ENCODE data around the gene PLEKHN1. TPM values are rescaled to one million over a fixed set of nuclear protein-coding genes. Genes with fewer than 3 reads are reported as not detected.

Gene PLEKHN1
- total and polyA plus RNA-seq, 2 of the 4 experiments (the other 2 are of a cell fraction): 0.54 to 2.1 TPM

DNA sequence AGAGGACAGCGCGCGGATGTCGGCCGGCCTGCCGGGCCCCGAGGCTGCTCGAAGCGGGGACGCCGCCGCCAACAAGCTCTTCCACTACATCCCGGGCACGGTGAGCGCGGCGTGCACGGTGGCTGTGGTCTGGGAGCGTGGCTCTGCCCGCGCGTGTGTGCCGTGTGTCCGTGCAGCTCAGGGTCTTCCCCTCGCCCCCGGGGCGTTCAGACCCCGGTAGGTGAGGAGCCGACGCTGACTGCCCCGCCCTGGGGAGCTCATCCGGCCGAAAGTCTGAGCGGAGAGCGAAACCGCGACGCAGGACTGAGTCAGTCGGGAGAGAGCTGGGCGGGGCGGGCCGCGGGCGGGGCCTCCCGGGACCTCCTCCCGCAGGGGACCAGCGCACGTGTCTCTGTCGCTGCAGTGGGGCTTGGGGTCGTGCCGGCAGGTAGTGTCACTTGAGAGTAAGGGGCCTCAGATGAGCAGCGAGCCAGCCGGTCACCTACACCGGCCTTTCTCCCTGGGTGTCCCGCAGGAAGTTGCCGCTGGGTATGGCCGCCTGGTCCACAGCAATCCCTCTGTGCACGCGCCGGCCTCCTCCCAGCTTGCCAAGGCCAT, 520 bp downstream of the PLEKHN1 start:
- Histone ChIP-seq H3K18ac (ENCODE audit: low read depth, low read length) (peak overlapping the region; percentile 77; the same call in 1 of the 2 replicates), H3K4me2 (ENCODE audit: low read depth, low read length) (peak overlapping the region; percentile 96), H2BK120ac (ENCODE audit: low read depth, low read length) (peak overlapping the region; percentile 66), H2AFZ (replicated peaks; ENCODE audit: low read length, poor library complexity) (peak overlapping the region; percentile 91), H3K9me3 (ENCODE audit: control insufficient read depth, insufficient read depth, low read length) (no peaks in the 10 kb centered on the region), H4K91ac (ENCODE audit: insufficient read depth, low read depth, low read length) (peak overlapping the region; percentile 87), H3K56ac (ENCODE audit: extremely low read depth, insufficient read depth, low read length) (no peak overlapping the region; the same call in 1 of the 2 replicates), H3K4me3 (ENCODE audit: insufficient read depth, low read depth, low read length) (peak overlapping the region; percentile 92), H3K36me3 (ENCODE audit: control insufficient read depth, insufficient read depth, low read length) (peaks cover 17% of the 10 kb centered on the region), H4K5ac (ENCODE audit: low read depth, low read length) (peak overlapping the region; percentile 86; the same call in 1 of the 2 replicates), H3K4ac (ENCODE audit: low read depth, low read length) (peak overlapping the region; percentile 75), H3K23ac (ENCODE audit: low read depth, low read length) (peak overlapping the region; percentile 61; the same call in 1 of the 2 replicates), H3K14ac (replicated peaks; ENCODE audit: low read depth, low read length) (peak overlapping the region; percentile 62), H2AK5ac (ENCODE audit: low read depth, low read length) (peak overlapping the region; percentile 94), H3K4me1 (ENCODE audit: control insufficient read depth, insufficient read depth, low read length) (peaks cover 6% of the 10 kb centered on the region; the same call in 1 of the 2 replicates), H3K27ac (ENCODE audit: insufficient read depth, low read length) (peak overlapping the region; percentile 78; the same call in 1 of the 2 replicates), H2BK5ac (ENCODE audit: low read depth, low read length, poor library complexity, severe bottlenecking) (peak overlapping the region; percentile 83), H4K20me1 (ENCODE audit: insufficient read depth, low read length) (no peaks in the 10 kb centered on the region; the same call in 1 of the 2 replicates), H2BK20ac (ENCODE audit: low read depth, low read length) (no peak overlapping the region), H2BK15ac (ENCODE audit: low read depth, low read length) (no peak overlapping the region; the same call in 2 of the 3 replicates), H3K27me3 (ENCODE audit: control insufficient read depth, insufficient read depth, low read length) (peaks cover 5% of the 10 kb centered on the region; the same call in 1 of the 2 replicates), H3K9me1 (ENCODE audit: insufficient read depth, low read length) (peaks cover 6% of the 10 kb centered on the region), H2AK9ac (replicated peaks; ENCODE audit: low read depth, low read length, poor library complexity) (peak overlapping the region; percentile 93), H4K8ac (ENCODE audit: low read depth in 2 of 2, low read length in 2 of 2) (peak overlapping the region; percentile 76 to 89; a peak in 3 of 4 replicates), H3K9ac (ENCODE audit: low read depth, low read length) (peak overlapping the region; percentile 85), H3K79me1 (ENCODE audit: low read depth in 1 of 2, low read length in 2 of 2) (peaks cover under 1 to 16% of the 10 kb centered on the region in 2 experiments; a peak in 3 of 4 replicates)
- CTCF ChIA-PET: no interaction called here
- ATAC-seq (ENCODE audit: low read depth) (peak; percentile 97), DNase-seq (peak; percentile 50)
- 7% methylated on average over 17 of the region's 60 CpGs; no CpG with 5 or more reads in 1 of the 2 experiments for WGBS, 2 experiments (ENCODE audit: extremely low coverage in 2 of 2, insufficient read length in 1 of 2)
- POLR2A ChIA-PET (ENCODE audit: unreplicated experiment): no interaction called here
- BruUV-seq (replicated peaks): no TSS peak
- dilution Hi-C loops (cut with HindIII; ENCODE audit: low sequenced_read_pairs, unreplicated experiment) (no loop called here), in situ Hi-C loops (cut with MboI; ENCODE audit: low sequenced_read_pairs) (no loop called here), intact Hi-C loops (cut with micrococcal nuclease) (no loop called here)
- peak; percentile 74 for TF ChIP-seq POLR2A (IDR thresholded peaks at IDR 0.05; ENCODE audit: low read depth, low read length)
- no peak for TF ChIP-seq CEBPB (IDR thresholded peaks at IDR 0.05; ENCODE audit: low read depth, low read length)
- TF ChIP-seq MAZ (IDR thresholded peaks at IDR 0.05; ENCODE audit: borderline replicate concordance, low read depth, low read length): peak; percentile 84; the same call in 1 of the 2 replicates
- TF ChIP-seq MAFK (IDR thresholded peaks at IDR 0.05; ENCODE audit: low read depth, low read length): no peak
- TF ChIP-seq RFX5 (IDR thresholded peaks at IDR 0.05; ENCODE audit: low read depth, low read length): no peak
- TF ChIP-seq, protein P1, sequence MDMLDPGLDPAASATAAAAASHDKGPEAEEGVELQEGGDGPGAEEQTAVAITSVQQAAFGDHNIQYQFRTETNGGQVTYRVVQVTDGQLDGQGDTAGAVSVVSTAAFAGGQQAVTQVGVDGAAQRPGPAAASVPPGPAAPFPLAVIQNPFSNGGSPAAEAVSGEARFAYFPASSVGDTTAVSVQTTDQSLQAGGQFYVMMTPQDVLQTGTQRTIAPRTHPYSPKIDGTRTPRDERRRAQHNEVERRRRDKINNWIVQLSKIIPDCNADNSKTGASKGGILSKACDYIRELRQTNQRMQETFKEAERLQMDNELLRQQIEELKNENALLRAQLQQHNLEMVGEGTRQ (IDR thresholded peaks at IDR 0.05; ENCODE audit: low read depth, low read length): peak; percentile 25; the same call in 1 of the 2 replicates
- TF ChIP-seq RAD21 (IDR thresholded peaks at IDR 0.05; ENCODE audit: low read length): 0 out of 2 replicates have a peak, but pooled peaks have one; percentile 7
- TF ChIP-seq ELK1 (IDR thresholded peaks at IDR 0.05; ENCODE audit: borderline replicate concordance, low read depth, low read length): no peak
- TF ChIP-seq SMC3 (IDR thresholded peaks at IDR 0.05; ENCODE audit: low read depth, low read length): no peak
- TF ChIP-seq MXI1 (IDR thresholded peaks at IDR 0.05; ENCODE audit: borderline replicate concordance, low read depth, low read length): peak; percentile 51; the same call in 1 of the 2 replicates
- TF ChIP-seq FOS (IDR thresholded peaks at IDR 0.05; ENCODE audit: low read depth, low read length): no peak
- peak; percentile 58; the same call in 1 of the 2 replicates for TF ChIP-seq BHLHE40 (IDR thresholded peaks at IDR 0.05; ENCODE audit: low read depth, low read length)
- no peak for TF ChIP-seq CHD1 (IDR thresholded peaks at IDR 0.05; ENCODE audit: low read depth, low read length)
- TF ChIP-seq, protein P2, sequence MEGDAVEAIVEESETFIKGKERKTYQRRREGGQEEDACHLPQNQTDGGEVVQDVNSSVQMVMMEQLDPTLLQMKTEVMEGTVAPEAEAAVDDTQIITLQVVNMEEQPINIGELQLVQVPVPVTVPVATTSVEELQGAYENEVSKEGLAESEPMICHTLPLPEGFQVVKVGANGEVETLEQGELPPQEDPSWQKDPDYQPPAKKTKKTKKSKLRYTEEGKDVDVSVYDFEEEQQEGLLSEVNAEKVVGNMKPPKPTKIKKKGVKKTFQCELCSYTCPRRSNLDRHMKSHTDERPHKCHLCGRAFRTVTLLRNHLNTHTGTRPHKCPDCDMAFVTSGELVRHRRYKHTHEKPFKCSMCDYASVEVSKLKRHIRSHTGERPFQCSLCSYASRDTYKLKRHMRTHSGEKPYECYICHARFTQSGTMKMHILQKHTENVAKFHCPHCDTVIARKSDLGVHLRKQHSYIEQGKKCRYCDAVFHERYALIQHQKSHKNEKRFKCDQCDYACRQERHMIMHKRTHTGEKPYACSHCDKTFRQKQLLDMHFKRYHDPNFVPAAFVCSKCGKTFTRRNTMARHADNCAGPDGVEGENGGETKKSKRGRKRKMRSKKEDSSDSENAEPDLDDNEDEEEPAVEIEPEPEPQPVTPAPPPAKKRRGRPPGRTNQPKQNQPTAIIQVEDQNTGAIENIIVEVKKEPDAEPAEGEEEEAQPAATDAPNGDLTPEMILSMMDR (conservative IDR thresholded peaks at IDR 0.05; ENCODE audit: low read depth, low read length): no peak
